SK-N-DZ (cell line): Measurements from ENCODE around the gene MCCC1.
"Not testable (repeated sequence)": the region's sequence is repeated elsewhere in the genome, so short reads cannot be mapped to it uniquely, and the experiment has no call there.

Experiments
- DNase-seq: peaks from one replicate; pipeline ENCODE4 v3.0.0-alpha.2; 2015; ENCODE audit warnings: low spot score

MCCC1 gene

GRCh38 chr3:183103950-183104349, 4.7 kb upstream of the MCCC1 start:
- not testable (repeated sequence) for DNase-seq

DNA sequence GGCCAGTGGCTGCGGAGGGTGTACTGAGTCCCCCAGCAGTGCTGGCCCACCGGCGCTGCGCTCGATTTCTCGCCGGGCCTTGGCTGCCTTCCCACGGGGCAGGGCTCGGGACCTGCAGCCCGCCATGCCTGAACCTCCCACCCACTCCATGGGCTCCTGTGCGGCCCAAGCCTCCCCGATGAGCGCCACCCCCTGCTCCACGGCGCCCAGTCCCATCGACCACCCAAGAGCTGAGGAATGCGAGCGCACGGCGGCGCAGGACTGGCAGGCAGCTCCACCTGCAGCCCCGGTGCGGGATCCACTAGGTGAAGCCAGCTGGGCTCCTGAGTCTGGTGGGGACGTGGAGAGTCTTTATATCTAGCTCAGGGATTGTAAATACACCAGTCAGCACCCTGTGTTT, 1.7 kb upstream of the MCCC1 start:
- DNase-seq, result not testable (repeated sequence)

DNA sequence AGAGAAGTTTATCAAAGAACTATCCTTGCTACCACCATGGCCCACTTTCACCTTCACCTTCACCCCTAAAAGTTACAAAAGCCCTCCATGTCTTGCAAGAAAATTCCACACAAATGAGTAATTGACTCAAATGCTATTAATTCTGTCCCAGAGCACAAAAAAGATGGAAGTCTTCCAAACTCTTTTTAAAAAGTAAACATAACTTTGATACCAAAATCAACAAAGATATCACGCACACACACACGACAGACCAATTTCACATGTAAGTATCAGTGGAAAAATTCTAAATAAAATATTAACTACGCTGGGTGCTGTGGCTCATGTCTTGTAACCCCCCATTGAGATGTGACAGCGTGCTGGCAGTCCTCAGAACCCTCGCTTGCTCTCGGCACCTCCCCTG, 1.1 kb upstream of the MCCC1 start:
- no peak for DNase-seq

DNA sequence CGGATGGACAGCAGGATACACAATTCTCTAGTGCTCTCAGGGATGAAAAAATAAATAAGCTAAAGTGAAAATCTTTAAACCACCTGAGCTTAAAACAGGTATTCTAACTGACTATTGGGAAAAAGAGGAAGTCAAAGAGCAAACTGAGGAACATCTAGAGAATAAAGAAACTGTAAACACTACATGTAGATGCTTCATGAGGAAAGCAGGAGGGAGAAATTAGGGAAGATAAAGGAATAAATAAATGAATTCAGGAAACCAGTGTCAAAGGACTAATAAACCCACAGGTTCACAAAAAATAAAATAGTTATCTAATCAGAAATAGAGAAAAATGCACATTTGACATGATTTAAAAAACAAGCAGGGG, 525 bp upstream of the MCCC1 start:
- DNase-seq, result no peak

GRCh38 chr3:183098536-183099025, 715 bp downstream of the MCCC1 start:
- DNase-seq, result no peak

GRCh38 chr3:183094711-183095110, 4.6 kb downstream of the MCCC1 start:
- DNase-seq, result no peak

- no peak for DNase-seq
These were observed 7.0 kb downstream of the MCCC1 start for GRCh38 chr3:183092256-183092655.

DNA sequence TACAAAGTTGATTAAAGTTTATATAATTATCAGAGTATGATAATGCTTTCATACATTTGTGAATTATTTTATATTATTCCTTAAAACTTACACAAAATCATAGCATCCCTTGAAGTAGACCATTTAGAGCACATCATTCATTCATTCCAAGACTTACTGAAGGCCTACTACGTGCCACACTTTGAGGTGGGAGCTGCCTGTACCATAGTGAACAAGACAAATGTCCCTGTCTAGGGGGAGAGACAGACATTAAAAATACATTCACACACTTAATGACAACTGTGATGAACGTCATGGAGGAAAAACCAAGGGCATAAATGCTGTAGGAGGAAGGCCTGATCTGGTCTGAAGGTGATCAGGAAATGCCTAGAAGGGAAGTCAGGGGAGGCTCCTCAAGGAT, 12.1 kb downstream of the MCCC1 start:
- no peak for DNase-seq

GRCh38 chr3:183085634-183086390, 13.5 kb downstream of the MCCC1 start:
- peak; percentile 61 for DNase-seq

DNA sequence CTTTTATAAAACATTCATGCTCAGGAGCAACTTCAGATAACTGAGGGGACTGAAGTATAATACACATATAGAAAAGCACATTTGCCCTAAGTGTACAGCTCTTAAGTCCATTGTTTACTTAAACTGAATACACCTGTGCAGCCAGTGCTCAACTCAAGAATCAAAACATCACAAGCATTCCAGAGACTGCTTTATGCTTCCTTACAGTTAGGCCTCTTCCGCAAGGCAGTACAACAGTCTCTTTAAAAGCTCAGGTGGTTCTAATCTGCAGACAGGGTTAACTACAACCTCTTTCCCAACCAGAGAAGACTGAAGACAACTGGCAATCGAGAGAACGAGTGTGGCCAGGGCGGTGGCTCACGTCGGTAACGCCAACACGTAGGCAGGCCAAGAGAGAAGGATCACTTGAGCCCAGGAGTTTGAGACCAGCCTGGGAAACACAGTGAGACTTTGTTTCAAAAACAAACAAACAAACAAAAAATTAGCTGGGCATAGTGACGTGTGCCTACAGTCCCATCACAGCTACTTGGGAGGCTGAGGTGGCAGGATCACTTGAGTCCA, 16.9 kb downstream of the MCCC1 start:
- no peak for DNase-seq

- no peak for DNase-seq
These were observed 17.7 kb downstream of the MCCC1 start for GRCh38 chr3:183081459-183082183.

DNA sequence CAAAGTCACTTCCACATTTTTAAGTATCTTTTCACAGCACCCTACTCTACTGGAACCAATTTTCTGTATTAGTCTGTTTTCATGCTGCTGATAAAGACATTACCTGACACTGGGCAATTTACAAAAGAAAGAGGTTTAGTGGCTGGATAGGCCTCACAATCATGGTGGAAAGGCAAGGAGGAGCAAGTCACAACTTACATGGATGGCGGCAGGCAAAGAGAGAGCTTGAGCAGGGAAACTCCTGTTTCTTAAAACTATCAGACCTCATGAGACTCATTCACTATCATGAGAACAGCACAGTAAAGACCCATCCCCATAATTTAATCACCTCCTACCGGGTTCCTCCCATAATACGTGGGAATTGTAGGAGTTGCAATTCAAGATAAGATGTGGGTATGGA, 18.7 kb downstream of the MCCC1 start:
- DNase-seq, result no peak

- DNase-seq, result no peak
These were observed 24.4 kb downstream of the MCCC1 start for GRCh38 chr3:183074881-183075280.

GRCh38 chr3:183074261-183074660, 25.0 kb downstream of the MCCC1 start:
- DNase-seq, result no peak

DNA sequence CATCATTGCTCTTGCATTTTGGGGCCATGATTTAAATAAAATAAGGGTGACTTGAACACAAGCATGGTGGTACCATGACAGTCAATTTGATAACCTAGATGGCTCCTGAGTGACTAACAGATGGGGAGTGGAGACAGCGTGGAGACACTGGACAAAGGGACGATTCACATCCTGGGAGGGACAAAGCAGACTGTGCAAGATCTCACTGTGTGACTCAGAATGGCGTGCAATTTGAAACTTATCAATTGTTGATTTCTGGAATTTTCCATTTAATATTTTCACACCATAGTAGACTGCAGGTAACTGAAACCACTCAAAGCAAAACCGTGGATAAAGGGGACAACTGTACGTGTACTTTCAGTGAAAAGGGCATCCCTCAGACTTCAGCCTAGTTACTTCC, 25.5 kb downstream of the MCCC1 start:
- no peak for DNase-seq

- DNase-seq, result no peak
These were observed 28.4 kb downstream of the MCCC1 start for GRCh38 chr3:183070892-183071291.

GRCh38 chr3:183069086-183069485, 30.2 kb downstream of the MCCC1 start:
- DNase-seq, result no peak

GRCh38 chr3:183066891-183067290, 32.4 kb downstream of the MCCC1 start:
- DNase-seq, result not testable (repeated sequence)

GRCh38 chr3:183064475-183064874, 34.8 kb downstream of the MCCC1 start:
- DNase-seq, result no peak

DNA sequence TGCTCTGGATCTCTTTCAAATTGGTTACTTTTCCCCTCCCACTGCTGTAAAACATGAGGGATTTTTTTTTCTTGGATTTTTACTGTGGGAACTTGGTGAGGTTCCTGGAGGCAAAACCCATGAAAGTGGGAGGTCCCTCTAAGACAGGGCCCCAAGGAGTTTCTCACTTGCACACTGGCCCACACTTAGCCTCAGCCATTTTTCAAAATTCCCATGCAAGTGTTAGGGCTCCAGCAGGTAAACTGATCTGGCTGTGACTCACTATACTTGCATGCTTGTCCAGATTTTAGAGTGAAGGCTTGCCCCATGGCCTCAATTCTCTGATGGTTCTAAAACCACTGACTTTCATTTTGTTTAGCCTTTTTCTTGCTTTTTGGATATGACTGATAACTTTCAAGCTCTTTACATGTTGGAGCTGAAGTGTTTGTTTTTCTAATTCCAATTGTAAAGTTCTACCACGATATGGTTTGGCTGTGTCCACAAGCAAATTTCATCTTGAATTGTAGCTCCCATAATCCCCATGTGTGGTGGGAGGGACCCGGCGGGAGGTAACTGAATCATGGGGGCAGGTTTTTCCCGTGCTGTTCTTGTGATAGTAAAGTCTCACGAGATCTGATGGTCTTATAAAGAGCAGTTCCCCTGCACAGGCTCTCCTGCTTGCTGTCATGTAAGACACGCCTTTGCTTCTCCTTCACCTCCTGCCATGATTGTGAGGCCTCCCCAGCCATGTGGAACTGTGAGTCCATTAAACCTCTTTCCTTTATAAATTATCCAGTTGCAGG, 37.7 kb downstream of the MCCC1 start:
- no peak for DNase-seq

- no peak for DNase-seq
These were observed 40.9 kb downstream of the MCCC1 start for GRCh38 chr3:183058351-183058750.

- no peak for DNase-seq
These were observed 48.6 kb downstream of the MCCC1 start for GRCh38 chr3:183050706-183051105.
